ENCODE results near the gene TJP3.
"Not testable (repeated sequence)": the region's sequence is repeated elsewhere in the genome, so short reads cannot be mapped to it uniquely, and the experiment has no call there.

TJP3 gene

GRCh38 chr19:3708207-3708931 lies at the start of gene TJP3:
TJP3 (plus strand) TSS chr19:3708384; CDS start chr19:3728433, 20,049 bp downstream.
- no peak for DNase-seq (ENCODE audit: low read depth)

DNA sequence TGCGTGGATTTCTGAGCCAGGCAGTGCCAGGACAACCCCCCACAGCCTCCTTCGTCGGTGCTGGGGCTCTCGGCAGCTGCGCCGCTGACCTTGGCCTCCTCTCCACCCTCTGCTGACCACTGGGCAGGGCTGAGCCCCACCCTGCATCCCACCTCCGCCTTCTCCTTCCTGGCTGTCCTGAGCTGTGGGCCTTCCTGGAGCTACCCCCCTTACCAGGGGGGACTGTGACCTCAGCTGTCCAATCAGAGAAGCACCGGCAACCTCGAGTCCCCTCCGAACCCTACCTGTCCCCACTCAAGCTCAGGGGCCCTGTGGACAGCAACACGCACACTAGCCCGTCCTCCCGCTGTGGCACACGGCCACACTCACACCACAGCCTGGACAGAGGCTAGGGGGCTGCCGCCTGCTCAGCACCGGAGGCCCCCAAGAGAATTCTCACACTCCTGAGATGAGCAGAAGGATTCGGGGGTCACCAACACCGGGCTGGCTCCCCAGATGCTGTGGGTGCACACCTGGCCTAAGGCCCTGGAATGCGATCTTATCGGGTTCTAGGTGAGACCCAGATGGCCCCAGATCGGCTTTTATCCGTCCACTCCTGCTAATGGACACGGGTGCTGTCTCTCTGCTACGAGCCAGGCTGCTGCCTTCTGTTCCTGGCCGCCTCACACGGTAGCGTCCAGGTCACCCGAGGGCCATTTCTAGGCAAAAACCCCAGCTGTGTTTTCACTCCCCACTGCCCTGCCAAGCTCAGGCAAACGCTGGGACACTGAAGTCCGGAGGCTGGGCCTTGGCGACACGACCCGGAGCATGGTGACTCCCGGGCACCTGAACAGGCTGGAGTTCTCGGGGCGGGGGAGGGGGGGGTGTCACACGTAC lies 49.1 kb upstream of the TJP3 start:
- DNase-seq (ENCODE audit: low read depth), result no peak

DNA sequence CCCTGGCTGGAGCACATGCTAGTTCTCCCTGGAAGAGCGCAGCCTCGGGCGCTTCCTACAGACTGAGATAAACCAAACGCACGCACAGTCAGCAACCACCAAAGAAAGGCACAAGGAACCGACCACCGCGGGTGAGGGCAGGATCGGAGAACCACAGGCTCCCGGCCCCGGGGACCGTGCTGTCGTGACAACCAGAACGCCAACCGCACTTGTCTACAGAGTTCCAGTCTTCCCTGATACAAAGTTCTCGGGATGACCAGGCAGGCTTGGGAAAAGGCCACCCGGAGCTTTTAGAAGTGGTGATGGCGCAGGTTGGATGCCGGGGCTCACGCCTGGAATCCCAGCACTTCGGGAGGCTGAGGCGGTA lies 48.5 kb upstream of the TJP3 start:
- no peak for DNase-seq (ENCODE audit: low read depth)

DNA sequence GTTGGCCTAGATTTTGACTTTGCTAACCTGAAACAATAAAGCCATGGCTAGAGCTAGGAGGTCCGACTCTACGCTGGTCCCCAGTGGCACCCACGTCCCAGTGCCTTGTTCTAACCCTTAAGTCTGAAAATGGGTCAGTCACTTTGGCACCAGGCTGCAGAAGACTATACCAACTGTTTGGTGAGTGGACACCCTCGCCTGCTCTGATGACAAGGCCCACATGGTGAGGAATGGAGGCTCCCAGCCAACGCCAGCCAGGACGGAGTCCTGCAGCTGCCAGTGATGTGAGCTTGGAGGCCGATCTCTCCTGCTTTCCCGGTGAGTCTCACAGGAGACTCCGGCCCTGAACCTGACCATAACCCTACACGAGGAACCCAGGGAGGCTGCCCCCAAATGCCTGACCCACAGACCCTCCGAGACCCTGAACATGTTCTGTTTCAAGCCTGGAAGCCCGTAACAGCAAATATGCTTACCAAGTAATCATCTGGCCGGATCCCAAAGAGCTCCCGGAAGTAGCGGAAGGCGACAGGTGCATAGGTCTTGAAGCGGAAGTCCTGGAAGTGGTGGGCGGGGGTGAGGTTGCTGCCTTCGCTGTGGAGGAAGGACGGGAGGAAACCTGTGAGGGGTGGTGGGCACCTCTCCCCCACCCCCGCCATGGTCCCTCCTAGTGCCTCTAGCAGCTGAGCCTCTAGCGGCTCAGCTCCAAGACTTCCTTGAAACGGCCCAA lies 47.5 kb upstream of the TJP3 start:
- DNase-seq (ENCODE audit: low read depth), result no peak

DNA sequence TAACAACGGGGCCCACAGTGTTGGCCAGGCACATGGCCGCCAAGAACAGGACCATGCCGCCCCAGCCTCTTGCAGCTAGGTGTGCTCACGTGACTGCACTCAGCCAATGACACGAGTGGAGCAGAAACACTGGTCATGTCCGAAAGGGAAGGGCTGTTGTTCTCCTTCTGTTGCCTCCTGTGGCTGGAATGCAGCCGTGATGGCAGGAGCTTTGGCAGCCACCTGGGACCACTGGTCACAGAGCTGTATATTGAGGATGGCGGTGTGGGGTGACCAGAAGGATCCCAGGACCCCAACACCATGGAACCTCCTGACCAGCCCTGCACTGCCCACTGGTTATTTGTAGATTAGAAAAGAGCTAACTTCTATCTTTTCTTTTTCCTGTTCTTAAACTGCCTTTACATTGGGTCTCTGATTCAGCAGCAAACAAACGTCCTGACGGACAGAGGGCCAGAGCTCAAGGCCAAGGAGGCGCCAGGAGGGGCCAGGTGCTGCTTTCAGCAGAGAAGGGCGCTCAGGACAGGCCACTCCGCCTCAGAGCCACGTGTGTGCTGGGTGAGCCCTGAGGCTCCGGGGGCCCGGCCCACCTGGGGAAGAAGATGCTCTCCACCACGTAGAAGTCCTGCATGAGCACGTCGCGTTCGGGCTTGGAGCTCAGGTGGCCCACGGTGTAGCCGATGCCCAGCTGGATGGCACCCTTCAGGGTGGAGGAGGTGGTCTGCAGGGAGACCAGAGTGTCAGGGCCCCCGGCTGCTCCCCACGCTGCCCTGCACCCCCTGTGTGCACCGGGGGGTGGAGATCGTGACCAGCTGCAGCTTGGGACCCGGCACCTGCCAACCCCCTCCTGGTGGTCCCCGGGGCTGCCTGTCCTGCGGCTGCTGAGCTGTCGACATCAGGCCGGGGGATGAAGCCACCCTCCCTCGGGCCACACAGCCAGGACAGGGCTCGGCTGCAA lies 46.6 kb upstream of the TJP3 start:
- DNase-seq (ENCODE audit: low read depth), result no peak

- DNase-seq (ENCODE audit: low read depth), result no peak
Observed at GRCh38 chr19:3663838-3664237, 44.3 kb upstream of the TJP3 start.

GRCh38 chr19:3664879-3665642 lies 43.1 kb upstream of the TJP3 start:
- no peak for DNase-seq (ENCODE audit: low read depth)

DNA sequence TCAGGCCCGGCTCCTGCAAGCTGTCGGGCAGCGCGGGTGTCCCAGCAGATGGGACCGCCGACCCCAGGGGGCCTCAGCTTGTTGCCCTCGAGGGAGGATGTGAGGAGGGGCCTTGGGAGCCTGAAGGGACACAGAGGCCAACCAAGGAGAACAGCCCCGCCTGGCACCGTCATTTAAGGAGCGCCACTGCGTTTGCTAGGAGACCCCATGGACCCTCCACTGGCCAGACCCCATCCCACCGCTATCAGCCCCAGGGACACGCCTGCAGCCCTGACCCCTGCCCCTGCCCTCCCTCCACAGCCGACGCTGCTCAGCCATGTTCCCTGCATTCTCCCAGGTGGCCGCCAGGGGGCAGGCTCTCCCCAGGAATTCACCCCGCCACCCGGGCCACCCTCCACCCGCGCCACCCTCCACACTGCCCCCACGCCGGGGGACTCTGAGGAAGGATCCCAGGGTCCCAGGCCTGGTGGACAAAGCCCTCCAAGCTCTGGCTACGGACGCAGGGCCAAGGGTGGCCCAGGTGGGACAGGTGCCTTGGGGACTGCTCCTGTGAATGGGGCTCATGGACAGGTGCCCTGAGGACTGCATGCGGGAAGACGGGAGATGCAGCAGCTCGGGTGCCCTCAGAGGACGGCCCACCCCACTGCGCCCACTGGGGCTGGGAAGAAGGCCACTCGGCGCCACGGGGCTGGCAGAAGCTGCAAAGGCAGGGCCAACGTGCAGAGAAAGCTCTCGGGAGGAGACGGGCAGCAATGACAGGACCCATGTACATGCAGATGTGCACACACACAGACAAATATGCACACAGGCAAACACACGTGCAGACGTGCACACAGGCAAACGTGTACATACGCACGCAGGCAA lies 42.3 kb upstream of the TJP3 start:
- DNase-seq (ENCODE audit: low read depth), result peak; percentile 51

DNA sequence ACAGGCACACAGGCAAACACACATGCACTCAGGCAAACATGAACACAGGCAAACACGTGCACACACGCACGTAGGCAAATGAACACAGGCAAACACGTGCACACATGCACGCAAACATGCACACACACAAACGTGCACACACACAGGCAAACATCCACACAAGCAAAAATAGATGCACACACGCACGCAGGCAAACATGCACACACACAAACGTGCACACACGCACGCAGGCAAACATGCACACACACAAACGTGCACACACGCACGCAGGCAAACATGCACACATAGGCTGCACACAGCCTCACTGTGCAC lies 41.7 kb upstream of the TJP3 start:
- DNase-seq (ENCODE audit: low read depth), result not testable (repeated sequence)

DNA sequence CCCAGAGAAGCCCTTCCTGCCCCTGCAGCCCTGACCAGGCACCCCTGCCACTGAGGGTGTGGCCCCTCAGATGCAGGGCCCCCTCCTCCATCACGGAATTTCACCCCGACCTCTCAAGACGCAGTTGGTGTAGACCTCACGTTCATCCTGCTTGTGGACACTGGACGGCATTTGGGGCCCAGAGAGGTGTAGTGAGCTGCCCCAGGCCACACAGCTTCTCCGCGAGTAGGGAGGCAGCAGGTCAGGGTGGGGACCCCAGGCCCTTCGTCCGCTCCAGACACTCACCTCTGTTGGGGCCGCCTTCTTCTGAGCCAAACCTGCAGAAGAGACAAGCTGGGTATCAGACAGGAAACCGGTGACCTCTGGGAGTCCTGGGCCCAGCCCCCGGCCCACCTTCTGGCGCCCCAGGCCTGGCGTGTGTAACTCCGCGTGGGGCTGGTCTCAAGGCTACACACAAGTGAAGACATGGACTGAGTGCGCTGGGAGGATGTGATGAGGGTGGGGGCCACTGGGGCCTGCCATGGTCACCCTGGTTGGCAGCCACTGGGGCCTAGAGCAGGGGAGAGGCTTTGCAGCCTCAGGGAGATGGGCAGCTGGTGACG lies 41.0 kb upstream of the TJP3 start:
- DNase-seq (ENCODE audit: low read depth), result no peak

DNA sequence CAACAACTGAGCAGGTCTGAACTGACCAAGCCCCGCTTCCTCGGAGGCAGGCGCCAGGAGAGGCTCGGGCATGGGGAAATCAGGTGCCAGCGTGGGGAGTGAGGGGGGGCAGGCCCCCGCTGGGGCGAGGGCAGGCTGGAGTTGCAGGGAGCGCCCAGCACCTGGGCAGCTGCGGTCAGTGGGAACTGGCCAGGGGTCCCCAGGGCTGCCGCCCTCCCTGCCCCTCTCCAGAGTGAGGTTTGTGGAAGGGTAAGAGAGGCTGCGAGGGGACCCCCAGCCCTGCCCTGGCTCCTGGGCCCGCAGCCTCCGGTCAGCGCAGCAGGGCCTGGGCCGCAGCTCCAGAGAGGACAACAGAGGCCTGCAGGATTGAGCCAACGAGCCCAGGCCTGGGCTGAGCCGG lies 40.4 kb upstream of the TJP3 start:
- DNase-seq (ENCODE audit: low read depth), result no peak

DNA sequence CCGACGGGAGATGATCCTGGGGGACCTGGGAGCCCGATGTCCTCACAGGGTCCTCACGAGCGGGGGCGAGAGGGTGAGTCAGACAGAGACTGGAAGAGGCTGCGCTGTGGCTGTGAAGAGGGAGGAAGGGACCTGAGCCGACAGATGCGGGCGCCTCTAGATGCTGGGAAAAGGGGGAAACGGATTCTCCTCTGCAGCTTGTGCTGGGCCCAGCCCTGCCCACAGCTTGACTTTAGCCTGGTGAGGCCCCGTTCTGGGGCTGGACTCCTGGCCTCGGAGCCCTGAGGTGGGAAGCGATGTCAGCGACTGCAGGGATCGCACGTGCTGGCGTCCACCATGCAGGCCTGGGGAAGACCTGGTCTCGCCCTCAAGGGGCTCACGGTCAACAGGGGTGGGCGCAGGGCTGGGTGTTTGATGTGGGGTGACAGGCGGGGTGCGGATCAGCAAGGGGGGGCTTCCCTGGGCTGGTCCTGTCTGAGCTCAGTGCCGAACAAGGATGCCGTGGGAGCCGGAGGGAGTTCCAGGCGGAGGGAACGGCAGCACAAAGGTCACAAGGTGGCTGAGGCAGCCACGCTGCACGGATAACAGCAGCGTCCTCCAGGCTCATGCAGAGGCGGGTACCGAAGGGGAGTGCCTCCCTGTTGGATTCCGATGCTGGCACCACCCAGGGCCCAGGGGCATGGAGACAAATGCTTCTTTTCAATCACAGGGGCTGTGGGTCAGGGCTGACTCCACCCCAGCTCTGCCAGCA lies 39.7 kb upstream of the TJP3 start:
- DNase-seq (ENCODE audit: low read depth), result no peak

GRCh38 chr19:3669082-3669946 lies 38.9 kb upstream of the TJP3 start:
- no peak for DNase-seq (ENCODE audit: low read depth)

DNA sequence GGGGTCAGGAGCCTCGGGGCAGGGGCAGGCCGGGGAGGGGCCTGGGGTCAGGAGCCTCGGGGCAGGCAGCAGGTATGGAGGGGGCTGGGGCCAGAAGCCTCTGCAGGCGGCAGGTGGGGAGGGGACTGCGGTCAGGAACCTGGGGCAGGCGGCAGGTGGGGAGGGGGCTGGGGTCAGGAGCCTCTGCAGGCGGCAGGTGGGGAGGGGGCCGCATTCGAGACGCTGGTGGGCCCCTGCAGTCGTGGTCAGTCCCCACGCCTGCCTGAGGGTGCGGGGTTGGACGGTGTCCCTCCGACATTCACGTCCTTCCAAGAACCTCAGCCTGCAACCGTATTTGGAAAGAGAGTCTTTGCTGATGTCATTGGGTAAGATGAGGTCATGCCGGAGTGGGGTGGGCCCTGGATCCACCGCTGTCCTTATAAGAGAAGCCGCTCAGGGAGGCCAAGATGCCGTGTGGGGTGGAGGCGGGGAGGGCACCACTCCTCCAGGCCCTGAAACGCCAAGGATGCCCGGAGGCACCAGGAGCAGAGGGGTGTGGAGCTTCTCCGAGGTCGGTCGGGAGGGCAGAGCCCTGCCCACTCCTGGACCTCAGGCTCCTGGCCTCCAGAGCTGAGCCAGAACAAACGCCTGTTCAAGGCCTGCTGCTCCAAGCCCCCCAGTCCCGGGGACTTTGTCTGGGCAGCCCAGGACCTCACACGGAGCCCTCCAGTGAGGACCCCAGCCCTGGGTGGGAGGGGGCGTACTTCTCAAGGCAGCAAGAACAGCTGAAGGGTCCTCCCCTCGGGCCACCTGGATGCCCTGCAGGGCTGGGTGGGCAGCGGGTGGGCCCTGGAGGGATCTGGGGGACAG lies 38.0 kb upstream of the TJP3 start:
- DNase-seq (ENCODE audit: low read depth), result no peak

DNA sequence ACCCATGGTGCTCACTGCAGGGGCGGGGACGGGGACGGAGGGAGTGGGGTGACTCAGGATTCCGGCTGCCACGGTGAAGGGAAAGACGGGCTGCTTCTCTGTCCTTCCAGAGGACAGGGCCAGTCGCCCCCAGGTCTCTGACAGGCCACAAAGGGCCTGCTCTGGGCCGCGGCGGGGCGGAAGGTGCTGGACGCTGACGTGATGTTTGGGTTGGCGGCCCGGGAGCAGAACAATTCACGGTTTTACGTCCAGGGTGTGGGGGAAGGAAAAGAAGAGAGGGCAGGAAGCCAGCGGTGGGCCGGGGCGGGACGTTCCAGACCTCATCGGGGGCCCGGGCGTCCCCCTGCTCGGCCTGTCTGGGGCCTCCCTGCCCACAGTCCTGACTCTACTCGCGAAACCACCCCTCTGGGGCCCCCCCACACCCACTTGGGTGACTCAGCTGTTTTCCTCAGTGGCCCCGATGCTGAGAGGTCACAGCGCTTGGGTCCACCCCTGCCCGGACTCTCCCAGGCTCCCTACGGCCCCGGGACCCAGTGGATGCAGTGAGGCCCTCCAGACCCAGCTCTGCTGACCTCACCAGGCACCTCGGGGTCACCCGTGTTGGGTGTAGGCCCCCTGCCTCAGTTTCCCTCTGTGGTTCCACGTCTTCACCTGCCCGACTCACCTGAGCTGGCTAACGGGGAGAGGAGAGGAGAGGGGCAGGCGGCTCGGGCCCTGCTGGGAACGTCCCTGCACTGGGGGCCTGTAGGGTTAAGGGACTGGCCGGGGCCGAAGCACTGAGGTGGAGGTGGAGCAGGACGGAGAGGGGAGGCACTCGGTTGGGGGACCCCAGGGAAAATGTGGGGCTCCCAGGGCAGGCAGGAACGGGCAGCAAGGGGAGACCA lies 37.1 kb upstream of the TJP3 start:
- peak; percentile 35 for DNase-seq (ENCODE audit: low read depth)
